Duodenal mucosa (tissue), 2 donors: ENCODE results near the gene ARMC3.

Source experiments
- H3K27ac ChIP-seq: one replicate; pipeline ENCODE4 v1.7.0; 2013; ENCODE audit warnings: low read depth, low read length
- H3K27me3 ChIP-seq, 2 donors: one replicate each; pipeline ENCODE4 v1.7.0; 2013; ENCODE audit warnings: low read length in 2 of 2, control low read depth in 1 of 2; ENCODE audit not compliant: insufficient read depth in 2 of 2, control insufficient read depth in 1 of 2
- H3K36me3 ChIP-seq, 2 donors: one replicate each; pipeline ENCODE4 v1.7.0; 2013; ENCODE audit warnings: low read length in 2 of 2, control low read depth in 1 of 2; ENCODE audit not compliant: insufficient read depth in 2 of 2, control insufficient read depth in 1 of 2
- H3K4me1 ChIP-seq, 2 donors: one replicate each; pipeline ENCODE4 v1.7.0; 2013; ENCODE audit warnings: low read length in 2 of 2, control low read depth in 1 of 2; ENCODE audit not compliant: insufficient read depth in 2 of 2, control insufficient read depth in 1 of 2
- H3K4me3 ChIP-seq, 2 donors: one replicate each; pipeline ENCODE4 v1.7.0; 2013; ENCODE audit warnings: low read length in 2 of 2, low read depth in 1 of 2
- H3K9ac ChIP-seq, 2 donors: one replicate each; pipeline ENCODE4 v1.7.0; 2013; ENCODE audit warnings: low read length in 2 of 2, low read depth in 1 of 2
- H3K9me3 ChIP-seq, 2 donors: one replicate each; pipeline ENCODE4 v1.7.0; 2013; ENCODE audit warnings: low read length in 2 of 2, control low read depth in 1 of 2; ENCODE audit not compliant: control insufficient read depth in 1 of 2

The ARMC3 gene

GRCh38 chr10:22959292-22959691 is 31.4 kb downstream of the ARMC3 start:
- no peaks in the 10 kb centered on the region for H3K9me3 ChIP-seq
- no peak overlapping the region for H3K9ac ChIP-seq
- no peak overlapping the region for H3K27ac ChIP-seq
- no peaks in the 10 kb centered on the region for H3K27me3 ChIP-seq
- H3K36me3 ChIP-seq: no peaks in the 10 kb centered on the region
- no peaks in the 10 kb centered on the region for H3K4me1 ChIP-seq
- no peak overlapping the region for H3K4me3 ChIP-seq

GRCh38 chr10:22959950-22960349 is 32.1 kb downstream of the ARMC3 start:
- Histone ChIP-seq H3K36me3 (no peaks in the 10 kb centered on the region), H3K27me3 (no peaks in the 10 kb centered on the region), H3K4me1 (no peaks in the 10 kb centered on the region), H3K4me3 (no peak overlapping the region), H3K9ac (no peak overlapping the region), H3K27ac (no peak overlapping the region), H3K9me3 (no peaks in the 10 kb centered on the region)

- Histone ChIP-seq H3K4me3 (no peak overlapping the region), H3K4me1 (no peaks in the 10 kb centered on the region), H3K27ac (no peak overlapping the region), H3K27me3 (no peaks in the 10 kb centered on the region), H3K9me3 (no peaks in the 10 kb centered on the region), H3K36me3 (no peaks in the 10 kb centered on the region), H3K9ac (no peak overlapping the region)
Measured at GRCh38 chr10:22962817-22963216, 35.0 kb downstream of the ARMC3 start.

GRCh38 chr10:22969704-22970103 is 41.9 kb downstream of the ARMC3 start:
- Histone ChIP-seq H3K9me3 (no peaks in the 10 kb centered on the region), H3K9ac (no peak overlapping the region), H3K36me3 (no peaks in the 10 kb centered on the region), H3K27me3 (no peaks in the 10 kb centered on the region), H3K27ac (no peak overlapping the region), H3K4me1 (no peaks in the 10 kb centered on the region), H3K4me3 (no peak overlapping the region)

- H3K9me3 ChIP-seq: no peaks in the 10 kb centered on the region
- no peaks in the 10 kb centered on the region for H3K4me1 ChIP-seq
- no peak overlapping the region for H3K9ac ChIP-seq
- no peaks in the 10 kb centered on the region for H3K27me3 ChIP-seq
- no peak overlapping the region for H3K4me3 ChIP-seq
- no peaks in the 10 kb centered on the region for H3K36me3 ChIP-seq
- no peak overlapping the region for H3K27ac ChIP-seq
Measured at GRCh38 chr10:22976534-22976933, 48.7 kb downstream of the ARMC3 start.

GRCh38 chr10:22977751-22978150 is 49.9 kb downstream of the ARMC3 start:
- no peaks in the 10 kb centered on the region for H3K9me3 ChIP-seq
- H3K4me3 ChIP-seq: no peak overlapping the region
- no peaks in the 10 kb centered on the region for H3K4me1 ChIP-seq
- H3K9ac ChIP-seq: no peak overlapping the region
- no peaks in the 10 kb centered on the region for H3K27me3 ChIP-seq
- H3K27ac ChIP-seq: no peak overlapping the region
- no peaks in the 10 kb centered on the region for H3K36me3 ChIP-seq

GRCh38 chr10:22978287-22978686 is 50.4 kb downstream of the ARMC3 start:
- Histone ChIP-seq H3K27ac (no peak overlapping the region), H3K36me3 (no peaks in the 10 kb centered on the region), H3K4me1 (no peaks in the 10 kb centered on the region), H3K27me3 (no peaks in the 10 kb centered on the region), H3K9me3 (no peaks in the 10 kb centered on the region), H3K4me3 (no peak overlapping the region), H3K9ac (no peak overlapping the region)

- Histone ChIP-seq H3K27me3 (no peaks in the 10 kb centered on the region), H3K4me1 (no peaks in the 10 kb centered on the region), H3K4me3 (no peak overlapping the region), H3K9ac (no peak overlapping the region), H3K9me3 (no peaks in the 10 kb centered on the region), H3K27ac (no peak overlapping the region), H3K36me3 (no peaks in the 10 kb centered on the region)
Measured at GRCh38 chr10:22978918-22979317, 51.1 kb downstream of the ARMC3 start.

- H3K9ac ChIP-seq: no peak overlapping the region
- H3K4me3 ChIP-seq: no peak overlapping the region
- no peaks in the 10 kb centered on the region for H3K9me3 ChIP-seq
- H3K27ac ChIP-seq: no peak overlapping the region
- no peaks in the 10 kb centered on the region for H3K36me3 ChIP-seq
- no peaks in the 10 kb centered on the region for H3K27me3 ChIP-seq
- no peaks in the 10 kb centered on the region for H3K4me1 ChIP-seq
Measured at GRCh38 chr10:22980822-22981221, 53.0 kb downstream of the ARMC3 start.

- H3K9ac ChIP-seq: no peak overlapping the region
- H3K9me3 ChIP-seq: no peaks in the 10 kb centered on the region
- peaks cover 0 to 8% of the 10 kb centered on the region in 2 donors for H3K4me1 ChIP-seq
- H3K36me3 ChIP-seq: no peaks in the 10 kb centered on the region
- no peaks in the 10 kb centered on the region for H3K27me3 ChIP-seq
- H3K4me3 ChIP-seq: no peak overlapping the region
- no peak overlapping the region for H3K27ac ChIP-seq
Measured at GRCh38 chr10:22984066-22984465, 56.2 kb downstream of the ARMC3 start.
